Neural cell (in vitro differentiated cells): Measurements from ENCODE around the gene PRDM15. TPM values are rescaled to one million over a fixed set of nuclear protein-coding genes. Genes with fewer than 3 reads are reported as not detected.

Source experiments
- H2AFZ ChIP-seq: fragments of 200-600, 300-800 bp; sonication (generic), shearing (Covaris generic); 2 replicates; pipeline ENCODE4 v1.6.0; 2014; ENCODE audit warnings: low read depth, mild to moderate bottlenecking, antibody characterized with exemption, low read length, moderate library complexity
- H3F3A ChIP-seq: fragments of 200-600 bp; shearing (Covaris generic); 2 replicates; pipeline ENCODE4 v1.6.1; 2016; ENCODE audit warnings: mild to moderate bottlenecking, moderate library complexity, mixed read lengths, antibody characterized with exemption, low read length; ENCODE audit not compliant: insufficient read depth, poor library complexity, severe bottlenecking
- H3K27ac ChIP-seq: fragments of 200-600, 300-800 bp; sonication (generic), shearing (Covaris generic); 2 replicates; pipeline ENCODE4 v1.5.1; 2014; ENCODE audit warnings: mild to moderate bottlenecking, low read length, moderate library complexity
- H3K27me3 ChIP-seq: fragments of 300-800, 200-600 bp; sonication (generic), shearing (Covaris generic); 2 replicates; pipeline ENCODE4 v1.6.0; 2014; ENCODE audit warnings: mild to moderate bottlenecking, low read depth, low read length, moderate library complexity; ENCODE audit not compliant: insufficient read depth
- H3K36me3 ChIP-seq: fragments of 300-800, 200-600 bp; sonication (generic), shearing (Covaris generic); 2 replicates; pipeline ENCODE4 v1.5.1; 2014; ENCODE audit warnings: mild to moderate bottlenecking, antibody characterized with exemption, low read length, moderate library complexity; ENCODE audit not compliant: insufficient read depth
- H3K4me2 ChIP-seq: fragments of 300-800, 200-600 bp; sonication (generic), shearing (Covaris generic); 2 replicates; pipeline ENCODE4 v1.6.0; 2014; ENCODE audit warnings: mild to moderate bottlenecking, low read length
- H3K4me3 ChIP-seq: fragments of 300-800, 200-600 bp; sonication (generic), shearing (Covaris generic); 2 replicates; pipeline ENCODE4 v1.5.1; 2014; ENCODE audit warnings: mild to moderate bottlenecking, low read length, moderate library complexity
- H3K79me2 ChIP-seq: fragments of 200-600 bp; shearing (Covaris generic); replicated peaks from 2 replicates; pipeline ENCODE4 v1.6.0; 2014; ENCODE audit warnings: mild to moderate bottlenecking, low read length, moderate library complexity; ENCODE audit not compliant: insufficient read depth
- H3K9ac ChIP-seq: fragments of 300-800, 200-600 bp; sonication (generic), shearing (Covaris generic); 2 replicates; pipeline ENCODE4 v1.6.1; 2016; ENCODE audit warnings: mild to moderate bottlenecking, low read length, mixed read lengths
- H3K9me2 ChIP-seq: fragments of 200-600 bp; shearing (Covaris generic); 2 replicates; pipeline ENCODE4 v1.6.1; 2016; ENCODE audit warnings: mild to moderate bottlenecking, low read length, mixed read lengths; ENCODE audit not compliant: insufficient read depth
- H3K9me3 ChIP-seq: fragments of 200-600, 300-800 bp; sonication (generic), shearing (Covaris generic); 2 replicates; pipeline ENCODE4 v1.6.1; 2016; ENCODE audit warnings: mild to moderate bottlenecking, mixed run types, low read length, moderate library complexity, mixed read lengths
- H4K20me1 ChIP-seq: fragments of 200-600 bp; shearing (Covaris generic); 2 replicates; pipeline ENCODE4 v1.6.1; 2016; ENCODE audit warnings: mild to moderate bottlenecking, mixed run types; ENCODE audit not compliant: insufficient read depth
- CTCF ChIP-seq: fragments of 450-650 bp; IDR thresholded peaks from 2 replicates; pipeline ENCODE4 v1.5.1; 2014; ENCODE audit warnings: antibody characterized with exemption, mild to moderate bottlenecking, moderate library complexity; ENCODE audit not compliant: poor library complexity, severe bottlenecking
- EP300 ChIP-seq: fragments of 450-650 bp; conservative IDR thresholded peaks from 2 replicates; pipeline ENCODE4 v1.6.1; 2014; ENCODE audit warnings: antibody characterized with exemption, mild to moderate bottlenecking, moderate library complexity; ENCODE audit not compliant: poor library complexity, severe bottlenecking
- EZH2 ChIP-seq: fragments of 200-600, 300-800 bp; shearing (Covaris generic), sonication (generic); IDR thresholded peaks from 2 replicates; pipeline ENCODE4 v1.6.1; 2014; ENCODE audit warnings: antibody characterized with exemption, low read length, borderline replicate concordance, mild to moderate bottlenecking; ENCODE audit not compliant: insufficient read depth, poor library complexity, severe bottlenecking
- MXI1 ChIP-seq: fragments of 450-650 bp; conservative IDR thresholded peaks from 2 replicates; pipeline ENCODE4 v1.6.1; 2014; ENCODE audit warnings: antibody characterized with exemption, mild to moderate bottlenecking; ENCODE audit not compliant: poor library complexity, severe bottlenecking
- POLR2AphosphoS5 ChIP-seq: IDR thresholded peaks from 2 replicates; pipeline ENCODE4 v1.6.1; 2012
- RAD21 ChIP-seq: fragments of 450-650 bp; conservative IDR thresholded peaks from 2 replicates; pipeline ENCODE4 v1.6.1; 2014; ENCODE audit warnings: antibody characterized with exemption, mild to moderate bottlenecking, moderate library complexity
- REST ChIP-seq: IDR thresholded peaks from 2 replicates; pipeline ENCODE4 v1.6.1; 2012; ENCODE audit warnings: borderline replicate concordance
- SMC3 ChIP-seq: fragments of 450-650 bp; conservative IDR thresholded peaks from 2 replicates; pipeline ENCODE4 v1.6.1; 2014; ENCODE audit warnings: antibody characterized with exemption, mild to moderate bottlenecking, moderate library complexity; ENCODE audit not compliant: poor library complexity
- TAF1 ChIP-seq: IDR thresholded peaks from 2 replicates; pipeline ENCODE4 v1.6.1; 2012; ENCODE audit warnings: low read depth
- polyA plus RNA-seq: library from polyadenylated mRNA; depleted of rRNA; stranded (reverse); fragments of >200 nt; gene quantifications from 2 replicates; pipeline ENCODE4 v1.2.3, GENCODE V29; 2014

The PRDM15 gene
- polyA plus RNA-seq, 1 donor from 2014 or later, result 4.1 TPM

GRCh38 chr21:41897700-41898099, 18.6 kb upstream of the PRDM15 start:
- H2AFZ ChIP-seq, result no peak overlapping the region
- TF ChIP-seq SMC3, result no peak
- TF ChIP-seq EP300, result no peak
- no peak for TF ChIP-seq CTCF
- no peak for TF ChIP-seq RAD21
- no peak for TF ChIP-seq MXI1
- no peak for TF ChIP-seq POLR2AphosphoS5
- no peak for TF ChIP-seq REST
- TF ChIP-seq TAF1, result no peak
- no peak for TF ChIP-seq EZH2
- no peaks in the 10 kb centered on the region for H3K27me3 ChIP-seq
- no peaks in the 10 kb centered on the region for H3K36me3 ChIP-seq
- H3K4me3 ChIP-seq, result no peak overlapping the region
- H3K27ac ChIP-seq, result no peak overlapping the region
- no peaks in the 10 kb centered on the region for H3K79me2 ChIP-seq
- no peak overlapping the region for H3K4me2 ChIP-seq
- H4K20me1 ChIP-seq, result no peaks in the 10 kb centered on the region
- no peaks in the 10 kb centered on the region for H3K9me2 ChIP-seq
- no peaks in the 10 kb centered on the region for H3K9me3 ChIP-seq
- H3K9ac ChIP-seq, result no peak overlapping the region
- no peaks in the 10 kb centered on the region for H3F3A ChIP-seq

GRCh38 chr21:41897047-41897669, 18.0 kb upstream of the PRDM15 start:
- H3K27ac ChIP-seq, result no peak overlapping the region
- H3K36me3 ChIP-seq, result no peaks in the 10 kb centered on the region
- no peaks in the 10 kb centered on the region for H3K9me3 ChIP-seq
- H3K4me3 ChIP-seq, result no peak overlapping the region
- H3K4me2 ChIP-seq, result no peak overlapping the region
- H3K9ac ChIP-seq, result no peak overlapping the region
- H3F3A ChIP-seq, result no peaks in the 10 kb centered on the region
- TF ChIP-seq TAF1 (no peak), EZH2 (no peak), POLR2AphosphoS5 (no peak), SMC3 (no peak), REST (no peak), EP300 (no peak), CTCF (no peak), RAD21 (no peak), MXI1 (no peak)
- no peaks in the 10 kb centered on the region for H3K79me2 ChIP-seq
- H4K20me1 ChIP-seq, result no peaks in the 10 kb centered on the region
- no peaks in the 10 kb centered on the region for H3K27me3 ChIP-seq
- no peaks in the 10 kb centered on the region for H3K9me2 ChIP-seq
- no peak overlapping the region for H2AFZ ChIP-seq
